Uterus (tissue), 2 donors: ENCODE results near the gene TEKT4.

Experiments
- POLR2A ChIP-seq, 2 donors: fragments of 450-650 bp; IDR thresholded peaks; one replicate each; pipeline ENCODE4 v1.6.1; 2016; ENCODE audit warnings: antibody characterized with exemption in 2 of 2, mild to moderate bottlenecking in 1 of 2, moderate library complexity in 1 of 2
- TF ChIP-seq, protein P1 (sequence below), 4 experiments: fragments of 200-600 bp in 2 of 4; fragments of 450-650 bp in 2 of 4; sonication (generic) in 2 of 4; IDR thresholded peaks; one replicate each; pipeline ENCODE4 v1.5.1; 2016 to 2019; ENCODE audit warnings: antibody characterized with exemption in 4 of 4, mild to moderate bottlenecking in 2 of 4, moderate library complexity in 1 of 4

DNA sequence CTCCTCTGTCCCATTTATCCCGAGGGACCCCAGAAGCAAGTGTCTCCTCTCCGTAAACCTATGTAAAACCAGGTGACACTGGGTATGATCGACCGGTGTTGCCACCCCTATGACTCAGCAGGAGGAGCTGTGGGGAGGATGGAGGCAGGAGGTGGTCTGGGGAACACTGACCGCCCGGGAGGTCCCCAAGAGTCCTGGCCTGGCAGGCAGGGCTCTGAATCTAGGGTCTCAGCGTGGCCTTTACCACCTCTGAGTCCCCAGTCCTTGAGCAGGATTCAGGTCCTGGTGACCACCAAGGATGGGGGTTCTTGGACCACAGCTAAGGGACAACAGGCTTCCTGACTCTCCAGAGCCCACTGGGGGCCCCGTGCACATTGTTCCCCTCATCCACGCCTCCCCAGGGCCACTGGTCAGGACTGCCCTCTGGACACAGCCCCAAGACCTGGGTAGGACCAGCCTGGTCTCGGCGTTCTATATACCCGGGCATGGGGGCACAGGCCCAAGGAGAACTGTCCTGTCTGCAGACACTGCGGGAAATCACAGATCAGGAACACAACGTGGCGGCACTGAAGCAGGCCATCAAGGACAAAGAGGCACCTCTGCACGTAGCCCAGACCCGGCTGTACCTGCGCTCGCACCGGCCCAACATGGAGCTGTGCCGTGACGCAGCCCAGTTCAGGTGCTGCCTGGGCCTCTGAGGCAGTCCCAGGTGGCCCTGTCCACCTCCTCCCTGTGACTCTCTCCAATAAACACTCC lies 4.0 kb downstream of the TEKT4 start:
- TF ChIP-seq POLR2A (IDR thresholded peaks at IDR 0.05): no peak
- TF ChIP-seq, protein P1, sequence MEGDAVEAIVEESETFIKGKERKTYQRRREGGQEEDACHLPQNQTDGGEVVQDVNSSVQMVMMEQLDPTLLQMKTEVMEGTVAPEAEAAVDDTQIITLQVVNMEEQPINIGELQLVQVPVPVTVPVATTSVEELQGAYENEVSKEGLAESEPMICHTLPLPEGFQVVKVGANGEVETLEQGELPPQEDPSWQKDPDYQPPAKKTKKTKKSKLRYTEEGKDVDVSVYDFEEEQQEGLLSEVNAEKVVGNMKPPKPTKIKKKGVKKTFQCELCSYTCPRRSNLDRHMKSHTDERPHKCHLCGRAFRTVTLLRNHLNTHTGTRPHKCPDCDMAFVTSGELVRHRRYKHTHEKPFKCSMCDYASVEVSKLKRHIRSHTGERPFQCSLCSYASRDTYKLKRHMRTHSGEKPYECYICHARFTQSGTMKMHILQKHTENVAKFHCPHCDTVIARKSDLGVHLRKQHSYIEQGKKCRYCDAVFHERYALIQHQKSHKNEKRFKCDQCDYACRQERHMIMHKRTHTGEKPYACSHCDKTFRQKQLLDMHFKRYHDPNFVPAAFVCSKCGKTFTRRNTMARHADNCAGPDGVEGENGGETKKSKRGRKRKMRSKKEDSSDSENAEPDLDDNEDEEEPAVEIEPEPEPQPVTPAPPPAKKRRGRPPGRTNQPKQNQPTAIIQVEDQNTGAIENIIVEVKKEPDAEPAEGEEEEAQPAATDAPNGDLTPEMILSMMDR (IDR thresholded peaks at IDR 0.05): no peak
